Tibial nerve (tissue), 4 donors: ENCODE results near the gene TTC39C.

ENCODE experiments used
- CTCF ChIP-seq, 5 experiments: fragments of 200-600 bp in 3 of 5; fragments of 450-650 bp in 2 of 5; sonication (generic) in 3 of 5; IDR thresholded peaks; one replicate each; pipeline ENCODE4 v1.5.1; 2016 to 2019; ENCODE audit warnings: antibody characterized with exemption in 5 of 5, mild to moderate bottlenecking in 3 of 5, moderate library complexity in 2 of 5
- EP300 ChIP-seq, 2 donors: sonication (generic); formaldehyde crosslinking; IDR thresholded peaks; one replicate each; pipeline ENCODE4 v1.6.1; 2017; ENCODE audit warnings: antibody characterized with exemption in 2 of 2, mild to moderate bottlenecking in 1 of 2
- POLR2A ChIP-seq, 2 donors: fragments of 450-650 bp; IDR thresholded peaks; one replicate each; pipeline ENCODE4 v1.6.1; 2017; ENCODE audit warnings: antibody characterized with exemption in 2 of 2, mild to moderate bottlenecking in 2 of 2, moderate library complexity in 2 of 2

GRCh38 chr18:24049142-24049541 lies 34.6 kb downstream of the TTC39C start:
- no peak for TF ChIP-seq CTCF (IDR thresholded peaks at IDR 0.05)
- TF ChIP-seq POLR2A (IDR thresholded peaks at IDR 0.05): no peak
- TF ChIP-seq EP300 (IDR thresholded peaks at IDR 0.05): no peak
